ENCODE results near the gene NHEJ1.

Gene NHEJ1

GRCh38 chr2:219034823-219035222 is 125.8 kb downstream of the NHEJ1 start:
- H3K4me2 ChIP-seq (ENCODE audit: low read depth, low read length, poor library complexity, severe bottlenecking): no peak overlapping the region

GRCh38 chr2:219032051-219032745 is 128.4 kb downstream of the NHEJ1 start:
- Histone ChIP-seq H3K4me3 (ENCODE audit: insufficient read depth, low read length, poor library complexity, severe bottlenecking) (no peak overlapping the region), H3K9ac (ENCODE audit: low read length) (no peak overlapping the region), H3K79me2 (ENCODE audit: insufficient read depth, low read length) (no peaks in the 10 kb centered on the region), H3K9me3 (ENCODE audit: insufficient read depth, low read length) (no peaks in the 10 kb centered on the region), H3F3A (ENCODE audit: insufficient read depth) (no peaks in the 10 kb centered on the region), H4K20me1 (ENCODE audit: low read depth, low read length) (no peaks in the 10 kb centered on the region), H3K4me2 (ENCODE audit: low read depth, low read length, poor library complexity, severe bottlenecking) (no peak overlapping the region), H3K36me3 (ENCODE audit: low read length) (no peaks in the 10 kb centered on the region), H2AFZ (ENCODE audit: low read depth, low read length, severe bottlenecking) (no peak overlapping the region), H3K9me2 (replicated peaks; ENCODE audit: insufficient read depth, low read length) (no peaks in the 10 kb centered on the region), H3K27ac (ENCODE audit: low read depth, low read length) (no peak overlapping the region), H3K27me3 (ENCODE audit: low read length) (no peaks in the 10 kb centered on the region)
- no peak for TF ChIP-seq EZH2phosphoT487 (conservative IDR thresholded peaks at IDR 0.05; ENCODE audit: low read length)
- no peak for TF ChIP-seq CTCF (IDR thresholded peaks at IDR 0.05; ENCODE audit: insufficient read depth, low read length, poor library complexity, severe bottlenecking)

More at GRCh38 chr2:219034823-219035222, 125.8 kb downstream of the NHEJ1 start:
- no peaks in the 10 kb centered on the region for H3K9me2 ChIP-seq (replicated peaks; ENCODE audit: insufficient read depth, low read length)
- H3F3A ChIP-seq (ENCODE audit: insufficient read depth): no peaks in the 10 kb centered on the region
- H3K4me3 ChIP-seq (ENCODE audit: insufficient read depth, low read length, poor library complexity, severe bottlenecking): no peak overlapping the region
- H3K79me2 ChIP-seq (ENCODE audit: insufficient read depth, low read length): no peaks in the 10 kb centered on the region
- H3K27ac ChIP-seq (ENCODE audit: low read depth, low read length): no peak overlapping the region
- no peak overlapping the region for H2AFZ ChIP-seq (ENCODE audit: low read depth, low read length, severe bottlenecking)
- H4K20me1 ChIP-seq (ENCODE audit: low read depth, low read length): no peaks in the 10 kb centered on the region
- H3K27me3 ChIP-seq (ENCODE audit: low read length): no peaks in the 10 kb centered on the region
- no peak overlapping the region for H3K9ac ChIP-seq (ENCODE audit: low read length)
- no peaks in the 10 kb centered on the region for H3K36me3 ChIP-seq (ENCODE audit: low read length)
- no peaks in the 10 kb centered on the region for H3K9me3 ChIP-seq (ENCODE audit: insufficient read depth, low read length)
- TF ChIP-seq CTCF (IDR thresholded peaks at IDR 0.05; ENCODE audit: insufficient read depth, low read length, poor library complexity, severe bottlenecking) (no peak), EZH2phosphoT487 (conservative IDR thresholded peaks at IDR 0.05; ENCODE audit: low read length) (no peak)

GRCh38 chr2:219031005-219031738 is 129.4 kb downstream of the NHEJ1 start:
- Histone ChIP-seq H2AFZ (ENCODE audit: low read depth, low read length, severe bottlenecking) (no peak overlapping the region), H4K20me1 (ENCODE audit: low read depth, low read length) (no peaks in the 10 kb centered on the region), H3K9me3 (ENCODE audit: insufficient read depth, low read length) (no peaks in the 10 kb centered on the region), H3K9me2 (replicated peaks; ENCODE audit: insufficient read depth, low read length) (no peaks in the 10 kb centered on the region), H3K27me3 (ENCODE audit: low read length) (no peaks in the 10 kb centered on the region), H3K79me2 (ENCODE audit: insufficient read depth, low read length) (no peaks in the 10 kb centered on the region), H3K36me3 (ENCODE audit: low read length) (no peaks in the 10 kb centered on the region), H3K27ac (ENCODE audit: low read depth, low read length) (no peak overlapping the region), H3K4me2 (ENCODE audit: low read depth, low read length, poor library complexity, severe bottlenecking) (no peak overlapping the region), H3K9ac (ENCODE audit: low read length) (no peak overlapping the region), H3K4me3 (ENCODE audit: insufficient read depth, low read length, poor library complexity, severe bottlenecking) (no peak overlapping the region), H3F3A (ENCODE audit: insufficient read depth) (no peaks in the 10 kb centered on the region)
- TF ChIP-seq EZH2phosphoT487 (conservative IDR thresholded peaks at IDR 0.05; ENCODE audit: low read length) (no peak), CTCF (IDR thresholded peaks at IDR 0.05; ENCODE audit: insufficient read depth, low read length, poor library complexity, severe bottlenecking) (no peak)
